NCI-H2196 (cell line): ENCODE data around the gene EBI3.
"Not testable (repeated sequence)": the region's sequence is repeated elsewhere in the genome, so short reads cannot be mapped to it uniquely, and the experiment has no call there.

Experiments used
- DNase-seq: peaks from one replicate; lab custom pipeline; 2025; ENCODE audit not compliant: unreplicated experiment; lab: John Stamatoyannopoulos, UW

EBI3 gene

DNA sequence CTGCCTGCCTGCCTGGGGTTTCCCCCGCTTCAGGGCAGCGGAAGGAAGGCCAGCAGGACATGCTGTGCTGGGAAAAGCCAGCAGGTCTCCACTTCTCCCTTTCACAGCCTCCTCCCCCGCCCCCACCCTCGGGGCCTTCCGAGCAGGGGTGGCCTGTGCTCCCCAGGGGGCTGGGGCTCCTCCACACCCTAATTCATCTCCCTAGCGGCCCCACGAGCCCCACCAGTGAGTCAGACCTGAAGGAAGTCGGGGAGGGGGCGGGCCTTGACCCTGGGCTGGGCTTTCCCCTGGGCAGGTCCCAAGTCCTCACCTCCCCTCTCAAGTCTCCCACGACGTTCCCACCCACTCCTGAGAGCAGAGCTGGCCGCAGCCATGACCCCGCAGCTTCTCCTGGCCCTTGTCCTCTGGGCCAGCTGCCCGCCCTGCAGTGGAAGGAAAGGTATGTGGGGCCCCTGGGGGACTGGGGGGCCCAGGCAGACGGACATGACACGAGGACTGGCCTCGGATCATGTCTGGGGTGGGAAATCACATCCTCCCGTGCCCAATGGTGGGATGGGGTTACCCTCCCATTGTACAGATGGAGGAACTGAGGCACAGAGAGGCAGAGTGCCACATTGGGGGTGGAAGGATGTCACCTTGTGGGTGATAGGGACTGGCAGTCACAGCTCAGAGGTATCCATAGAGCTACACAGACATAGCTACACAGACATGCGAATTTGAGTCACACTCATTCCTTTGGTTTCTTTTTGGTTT, at the start of gene EBI3:
EBI3 (plus strand) TSS at position 345 of the 753 bp plus-strand sequence; CDS start at position 373, 28 bp downstream.
- DNase-seq = no peak

DNA sequence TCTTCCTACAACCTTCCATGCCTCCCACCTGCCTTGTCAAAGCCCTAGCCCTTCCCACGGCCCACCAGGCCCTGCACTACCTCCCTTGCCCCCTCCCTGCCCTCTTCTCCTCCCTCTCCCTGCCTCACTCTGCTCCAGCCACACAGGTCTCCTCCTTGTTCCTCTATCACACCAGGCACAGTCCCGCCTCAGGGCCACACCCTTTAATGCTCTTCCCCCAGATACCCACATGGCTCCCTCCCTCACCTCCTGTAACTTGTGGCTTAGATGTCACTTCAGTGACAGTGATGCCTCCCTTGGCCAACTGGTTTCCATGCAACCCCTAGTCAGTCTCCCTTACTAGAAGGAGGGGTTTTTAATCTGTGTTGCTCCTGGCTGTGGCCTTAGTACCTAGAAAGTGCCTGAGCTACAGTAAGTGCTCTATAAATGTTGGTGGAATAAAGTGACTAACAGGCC, 48.2 kb upstream of the EBI3 start:
- DNase-seq = no peak

DNA sequence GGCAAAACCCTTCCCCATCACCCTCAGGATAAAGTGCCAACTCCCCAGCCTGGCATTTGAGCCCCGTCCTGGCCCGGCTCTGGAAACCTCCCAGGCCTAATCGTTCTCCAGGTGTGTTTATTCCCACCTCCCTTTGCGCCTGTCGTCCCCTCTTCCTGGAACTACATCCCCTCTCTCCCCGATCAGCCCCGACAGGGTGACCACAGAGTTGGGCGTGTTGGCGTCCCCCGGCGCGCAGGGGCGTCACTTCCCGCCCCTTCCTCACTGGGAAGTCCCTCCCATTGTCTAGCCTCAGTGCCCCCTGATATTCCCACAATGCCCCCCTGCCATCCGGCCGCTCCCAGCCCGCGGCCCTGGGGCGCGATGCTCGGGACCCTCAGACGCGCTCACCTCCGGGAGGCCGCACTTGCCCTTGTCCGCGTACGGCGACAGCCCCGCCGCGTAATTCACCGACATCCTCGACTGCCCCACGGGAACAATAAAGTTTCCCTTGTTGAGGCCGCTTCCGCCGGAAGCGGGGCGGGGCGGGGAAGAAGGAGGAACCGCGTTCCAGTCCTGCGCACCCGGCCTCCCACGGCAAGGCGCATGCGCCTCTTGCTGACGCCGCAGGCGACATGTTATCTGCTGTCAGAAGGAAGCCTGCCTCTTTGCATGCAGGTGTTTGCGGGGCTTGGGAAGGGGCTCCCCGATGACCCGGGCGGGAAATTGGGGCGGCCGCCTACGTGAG, 47.1 kb upstream of the EBI3 start, which contains the start of the genes ANKRD24 and SIRT6:
ANKRD24 (plus strand) TSS at position 606 of the 727 bp plus-strand sequence. CDS start 3,737 bp downstream, outside the sequence.
SIRT6 (minus strand) TSS at position 480 of the 727 bp plus-strand sequence; CDS start at position 456, 24 bp downstream.
- DNase-seq = peak; percentile 97

DNA sequence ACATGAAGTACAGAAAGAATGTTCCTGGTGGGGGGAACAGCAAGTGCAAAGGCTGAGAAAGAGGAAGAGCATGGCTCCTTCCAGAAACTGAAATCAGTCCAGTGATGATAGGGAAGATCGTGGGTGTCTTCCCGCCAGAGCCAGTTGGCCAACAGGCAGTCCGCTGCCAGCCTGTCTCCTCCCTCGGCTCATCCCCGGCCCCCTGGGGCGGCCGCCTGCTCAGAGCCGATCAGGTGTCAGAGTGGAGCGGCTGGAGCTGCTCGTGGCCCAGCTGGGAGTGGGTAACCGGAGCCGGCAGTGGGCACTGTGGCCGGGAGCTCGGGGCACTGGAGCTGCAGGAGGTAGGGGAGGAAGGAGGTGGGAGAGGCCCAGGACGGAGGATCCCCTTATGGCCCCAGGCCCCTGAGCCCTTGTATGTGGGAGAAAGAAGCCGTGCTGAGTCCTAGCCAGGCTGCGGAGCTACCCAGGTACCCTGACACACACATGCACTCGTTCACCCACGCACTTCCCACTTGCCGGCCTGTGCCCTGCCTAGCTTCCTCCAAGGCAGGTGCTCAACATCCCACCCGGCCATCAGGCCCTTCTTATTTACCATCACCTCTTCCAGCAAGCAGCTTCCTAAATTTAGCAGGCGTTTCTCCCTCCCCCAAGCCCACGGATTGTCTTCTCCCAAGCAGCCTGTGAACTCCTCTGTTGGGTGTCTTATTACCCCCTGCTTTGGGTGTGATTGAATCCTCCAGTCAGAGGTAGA, 45.2 kb upstream of the EBI3 start:
- peak; percentile 78 for DNase-seq

DNA sequence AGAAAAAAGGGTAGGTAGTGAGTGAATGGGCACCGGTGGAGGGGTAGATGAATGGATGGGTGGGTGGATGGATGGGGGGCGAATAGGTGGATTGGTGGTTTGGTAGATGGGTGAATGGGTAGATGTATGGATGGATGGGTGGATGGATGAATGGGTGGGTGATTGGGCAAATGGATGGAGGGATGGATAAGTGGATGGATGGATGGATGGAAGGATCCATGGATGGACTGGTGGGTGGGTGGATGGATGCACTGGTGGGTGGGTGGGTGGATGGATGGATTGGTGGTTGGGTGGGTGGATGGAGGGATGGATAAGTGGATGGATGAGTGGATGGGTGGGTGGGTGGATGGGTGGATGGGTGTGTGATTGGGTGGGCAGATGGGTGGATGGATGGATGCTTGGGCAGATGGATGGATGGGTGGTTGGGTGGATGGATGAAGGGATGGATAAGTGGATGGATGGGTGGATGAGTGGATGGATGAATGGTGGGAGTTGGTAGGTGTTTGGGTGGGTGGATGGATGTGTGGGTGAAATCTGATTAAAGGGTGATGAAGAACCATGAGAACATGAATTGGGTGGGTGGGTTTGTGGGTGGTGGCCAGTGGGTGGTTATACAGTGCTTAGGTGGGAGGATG, 44.5 kb upstream of the EBI3 start:
- DNase-seq = no peak

DNA sequence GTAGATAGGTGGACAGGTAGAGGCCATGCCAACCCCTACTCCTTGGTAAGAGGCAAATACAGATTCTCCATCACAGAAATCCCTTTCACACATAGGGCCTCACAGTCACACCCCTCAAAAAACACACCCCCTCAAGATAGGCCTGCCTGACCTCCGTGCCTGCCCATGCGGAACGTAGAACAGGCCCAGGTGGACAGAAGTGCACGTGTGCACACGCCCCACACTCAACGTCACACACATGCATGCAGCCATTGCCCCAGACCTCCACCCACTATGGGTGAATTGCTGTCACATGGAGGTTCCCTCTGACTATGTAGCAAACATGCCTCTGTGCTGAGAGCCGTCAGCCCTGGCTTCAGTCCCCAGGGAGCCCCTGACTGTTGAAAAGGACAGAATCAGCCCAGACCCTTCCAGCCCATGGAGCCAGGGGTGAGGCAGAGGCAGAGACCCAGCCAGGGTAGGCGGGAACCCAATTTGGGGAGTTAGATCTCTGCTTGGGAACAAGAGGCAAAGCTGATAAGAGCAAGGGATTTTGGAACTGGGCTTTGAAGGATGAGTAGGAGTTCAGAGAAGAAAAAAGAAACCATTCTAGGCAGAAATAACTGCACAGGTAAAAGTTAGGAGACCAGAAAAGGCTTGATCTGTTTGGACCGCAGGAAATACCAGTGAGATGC, 43.8 kb upstream of the EBI3 start:
- DNase-seq = no peak

DNA sequence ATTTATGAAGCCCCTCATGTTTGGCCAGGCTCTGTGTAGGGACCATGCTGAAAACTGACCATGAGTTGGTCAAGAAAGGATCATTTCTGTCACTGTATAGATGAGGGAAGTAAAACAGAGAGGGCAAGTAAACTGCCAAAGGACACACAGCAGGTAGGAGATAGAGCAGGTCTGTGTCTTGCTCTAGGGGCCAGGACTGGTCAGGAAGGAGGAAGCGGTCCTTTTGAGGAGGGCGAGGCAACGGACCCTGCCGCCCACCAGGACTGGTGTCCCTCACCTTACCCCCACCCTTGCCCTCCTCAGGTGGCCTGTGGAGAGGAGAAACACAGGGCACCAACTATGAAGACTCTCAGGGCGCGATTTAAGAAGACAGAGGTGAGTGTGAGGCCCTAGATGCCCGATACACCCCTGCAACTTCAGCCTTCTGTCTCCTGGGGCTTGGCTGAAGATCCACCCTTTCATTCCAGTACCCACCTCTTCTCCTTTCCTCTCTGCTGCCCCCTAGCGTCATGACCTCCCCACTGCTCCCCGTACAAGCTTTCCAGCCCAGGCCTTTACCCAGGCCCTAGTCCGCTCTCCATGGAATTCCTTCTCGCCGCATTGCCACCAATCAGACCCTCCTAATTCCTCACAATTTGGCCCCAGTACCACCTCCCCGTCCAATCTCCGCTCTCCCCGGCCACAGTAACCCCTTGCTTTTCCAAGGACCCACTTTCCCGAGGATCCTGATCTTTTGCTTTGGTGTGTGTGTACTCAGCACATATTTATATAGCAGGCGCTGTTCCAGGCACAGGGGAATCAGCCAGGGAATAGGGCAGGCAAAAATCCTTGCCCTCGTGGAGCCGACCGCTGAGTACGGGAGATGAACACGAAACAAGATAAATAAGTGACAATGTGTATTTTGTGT, 43.0 kb upstream of the EBI3 start:
- DNase-seq = peak; percentile 80

DNA sequence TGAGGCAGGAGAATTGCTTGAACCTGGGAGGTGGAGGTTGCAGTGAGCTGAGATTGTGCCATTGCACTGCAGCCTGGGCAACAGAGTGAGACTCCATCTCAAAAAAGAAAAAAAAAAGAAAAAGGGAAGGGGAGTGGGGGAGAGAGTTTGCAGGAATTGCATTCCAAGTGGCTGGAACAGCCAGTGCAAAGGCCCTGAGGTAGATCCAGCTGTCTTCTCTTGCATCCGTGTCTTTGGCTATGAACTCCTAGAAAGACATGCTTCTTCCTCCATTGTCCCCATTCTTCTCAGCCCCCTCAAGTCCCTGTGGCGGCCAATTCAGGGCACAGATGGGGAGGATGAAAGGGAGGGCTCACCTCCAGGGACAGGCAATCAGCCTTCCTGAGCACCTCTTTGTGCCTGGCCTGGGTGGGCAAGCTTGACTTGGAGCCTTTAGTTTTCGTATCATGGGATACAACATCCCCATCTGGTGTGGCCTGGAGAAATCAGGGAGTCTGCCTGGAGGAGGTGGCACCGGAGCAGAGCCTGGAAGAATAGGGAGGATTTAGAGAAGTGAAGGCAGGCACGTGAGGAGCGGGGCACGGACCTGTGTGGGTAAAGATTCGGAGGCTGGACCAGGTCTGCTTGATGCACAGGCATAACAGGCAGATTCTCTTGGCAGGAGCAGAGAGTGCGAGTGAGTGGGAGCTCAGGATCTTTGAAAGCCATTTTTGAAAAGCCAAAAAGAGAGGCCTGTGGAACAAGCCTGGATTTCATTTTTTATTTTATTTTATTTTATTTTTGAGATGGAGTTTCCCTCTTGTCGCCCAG, 41.8 kb upstream of the EBI3 start:
- DNase-seq = no peak

DNA sequence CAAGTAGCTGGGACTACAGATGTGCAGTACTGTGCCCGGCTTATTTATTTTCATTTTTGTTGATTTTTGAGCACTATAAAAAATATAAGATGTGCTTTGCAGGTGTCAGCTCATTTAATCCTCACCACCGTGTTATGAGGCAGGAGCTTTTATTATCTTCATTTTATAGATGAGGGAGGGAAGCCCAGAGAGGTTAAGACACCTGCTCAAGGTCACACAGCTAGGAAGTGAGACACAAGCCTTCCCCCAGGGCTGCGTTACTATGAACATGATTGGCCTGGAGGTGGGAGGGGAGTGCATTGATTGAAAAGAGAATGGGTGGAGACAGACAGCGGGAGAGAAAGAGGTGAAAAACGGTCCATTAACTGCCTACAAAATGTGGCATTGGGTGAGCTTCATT, 39.7 kb upstream of the EBI3 start:
- DNase-seq = no peak

DNA sequence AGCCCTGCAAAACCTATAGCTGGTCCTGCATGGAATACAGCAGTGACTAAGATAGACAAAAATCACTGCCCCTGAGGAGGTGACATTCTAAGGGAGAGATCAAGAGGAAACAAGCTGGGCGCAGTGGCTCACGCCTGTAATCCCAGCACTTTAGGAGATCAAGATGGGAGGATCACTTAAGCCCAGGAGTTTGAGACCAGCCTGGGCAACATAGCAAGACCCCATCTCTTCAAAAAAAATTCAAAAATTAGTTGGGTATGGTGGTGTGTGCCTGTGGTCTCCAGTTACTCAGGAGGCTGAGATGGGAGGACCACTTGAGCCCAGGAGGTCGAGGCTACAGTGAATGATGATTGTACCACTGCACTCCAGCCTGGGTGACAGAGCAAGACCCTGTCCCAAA, 36.8 kb upstream of the EBI3 start:
- DNase-seq = not testable (repeated sequence)

DNA sequence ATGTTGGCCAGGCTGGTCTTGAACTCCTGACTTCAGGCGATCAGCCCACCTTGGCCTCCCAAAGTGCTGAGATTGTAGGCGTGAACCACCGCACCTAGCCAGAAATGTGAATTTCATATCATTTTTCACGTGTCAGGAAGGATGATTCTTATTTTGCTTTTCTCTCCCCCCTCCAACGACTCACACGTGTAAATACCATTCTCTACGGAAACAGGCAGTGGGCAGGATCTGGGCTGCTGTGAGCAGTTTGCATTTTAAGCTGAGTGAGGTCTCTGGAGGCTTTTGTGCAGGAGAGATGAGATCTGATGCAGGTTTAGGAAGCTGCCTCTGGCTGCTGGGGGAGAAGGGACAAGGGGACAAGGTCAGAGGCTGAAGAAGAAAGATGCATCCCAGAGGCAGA, 35.0 kb upstream of the EBI3 start:
- no peak for DNase-seq

DNA sequence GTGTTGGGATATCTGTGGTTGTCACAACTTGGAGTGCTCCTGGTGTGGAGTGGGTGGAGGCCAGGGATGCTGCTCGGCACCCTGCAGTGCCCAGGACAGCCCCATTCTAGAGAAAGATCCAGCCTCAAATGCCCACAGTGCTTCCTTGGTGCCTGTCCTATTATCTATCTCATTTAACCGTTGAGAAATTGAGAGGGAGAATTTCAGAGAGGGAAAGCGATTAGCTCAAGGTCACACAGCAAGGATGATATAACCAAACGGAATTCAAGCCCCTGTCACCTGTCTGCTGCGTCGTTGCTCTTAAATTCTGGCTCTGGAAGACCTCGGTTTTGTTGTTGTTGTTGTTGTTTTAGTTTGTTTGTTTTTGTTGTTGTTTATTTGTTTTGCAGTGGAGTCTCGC, 33.3 kb upstream of the EBI3 start:
- DNase-seq = no peak

DNA sequence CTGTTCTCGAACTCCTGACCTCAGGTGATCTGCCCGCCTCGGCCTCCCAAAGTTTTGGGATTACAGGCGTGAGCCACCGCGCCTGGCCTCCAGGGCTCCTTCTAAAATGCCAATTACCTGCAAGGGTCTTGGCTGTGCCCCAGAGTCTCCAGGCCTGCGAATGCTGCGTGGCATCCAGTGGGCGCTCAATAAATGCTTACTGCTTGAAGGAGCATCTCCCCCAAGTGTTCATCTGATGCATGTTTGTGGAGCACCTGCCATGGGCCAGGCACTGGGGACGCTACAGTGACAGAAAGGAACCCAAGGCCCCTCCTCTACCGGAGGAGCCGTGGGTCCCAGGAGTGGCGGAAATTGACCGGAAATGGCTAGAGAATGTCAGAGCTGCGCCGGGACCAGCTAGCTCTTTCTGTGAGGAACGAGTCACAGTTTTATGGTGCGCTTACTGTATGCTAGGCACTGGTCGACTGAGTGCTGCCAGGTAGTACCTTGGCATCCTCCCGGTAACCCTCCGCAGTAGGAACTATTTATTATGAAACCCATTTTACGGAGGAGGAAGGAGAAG, 32.7 kb upstream of the EBI3 start:
- no peak for DNase-seq

DNA sequence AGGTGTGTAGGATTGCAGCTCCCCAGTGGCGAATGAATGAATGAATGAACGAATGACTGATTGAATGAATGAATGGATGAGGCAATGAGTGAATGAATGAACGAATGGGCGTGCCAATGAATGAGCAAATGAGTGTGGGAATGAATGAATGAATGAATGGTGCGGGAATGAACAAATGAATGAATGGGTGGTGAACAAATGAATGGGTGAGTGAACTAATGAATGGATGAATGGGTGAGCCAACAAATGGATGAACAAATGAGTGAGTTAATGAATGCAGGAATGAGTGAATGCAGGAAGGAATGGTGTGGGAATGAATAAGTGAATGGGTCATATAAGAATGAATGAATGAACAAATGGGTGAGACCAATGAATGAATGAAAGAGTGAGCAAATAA, 32.1 kb upstream of the EBI3 start:
- DNase-seq = no peak

DNA sequence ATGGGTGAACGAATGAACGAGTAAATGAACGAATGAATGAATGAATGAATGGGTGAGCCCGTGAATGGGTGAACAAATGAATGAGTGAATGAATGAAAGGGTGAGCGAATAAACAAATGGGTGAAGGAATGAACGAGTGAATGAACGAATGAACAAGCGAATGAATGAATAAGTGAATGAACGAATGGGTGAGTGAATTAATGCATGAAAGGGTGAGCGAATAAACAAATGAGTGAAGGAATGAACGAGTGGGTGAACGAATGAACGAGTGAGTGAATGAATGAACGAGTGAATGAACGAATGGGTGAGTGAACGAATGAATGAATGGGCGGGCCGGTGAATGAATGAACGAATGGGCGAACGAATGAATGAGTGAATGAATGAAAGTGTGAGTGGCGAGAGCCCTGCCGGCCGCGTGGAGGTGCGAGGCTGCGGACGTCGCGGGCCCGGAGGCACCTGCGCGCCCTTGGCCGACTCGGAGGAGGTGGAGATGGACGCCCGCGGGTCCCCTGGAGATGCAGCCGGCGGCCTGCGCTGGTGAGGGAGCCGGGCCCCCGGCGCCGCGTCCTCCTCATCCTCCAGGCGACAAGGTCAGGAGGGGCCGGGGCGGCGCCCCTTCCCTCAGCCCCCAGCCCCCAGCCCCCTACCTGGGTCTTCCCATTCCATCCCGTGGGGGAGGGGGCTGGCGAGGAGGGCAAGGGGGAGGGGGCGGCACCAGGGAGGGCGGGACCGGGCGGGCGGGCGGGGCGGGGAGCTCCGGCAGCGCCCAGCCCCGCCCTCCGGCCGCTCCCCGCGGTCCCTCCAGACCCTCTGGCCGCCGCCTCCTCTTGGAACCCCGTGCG, 31.5 kb upstream of the EBI3 start:
- peak; percentile 39 for DNase-seq

DNA sequence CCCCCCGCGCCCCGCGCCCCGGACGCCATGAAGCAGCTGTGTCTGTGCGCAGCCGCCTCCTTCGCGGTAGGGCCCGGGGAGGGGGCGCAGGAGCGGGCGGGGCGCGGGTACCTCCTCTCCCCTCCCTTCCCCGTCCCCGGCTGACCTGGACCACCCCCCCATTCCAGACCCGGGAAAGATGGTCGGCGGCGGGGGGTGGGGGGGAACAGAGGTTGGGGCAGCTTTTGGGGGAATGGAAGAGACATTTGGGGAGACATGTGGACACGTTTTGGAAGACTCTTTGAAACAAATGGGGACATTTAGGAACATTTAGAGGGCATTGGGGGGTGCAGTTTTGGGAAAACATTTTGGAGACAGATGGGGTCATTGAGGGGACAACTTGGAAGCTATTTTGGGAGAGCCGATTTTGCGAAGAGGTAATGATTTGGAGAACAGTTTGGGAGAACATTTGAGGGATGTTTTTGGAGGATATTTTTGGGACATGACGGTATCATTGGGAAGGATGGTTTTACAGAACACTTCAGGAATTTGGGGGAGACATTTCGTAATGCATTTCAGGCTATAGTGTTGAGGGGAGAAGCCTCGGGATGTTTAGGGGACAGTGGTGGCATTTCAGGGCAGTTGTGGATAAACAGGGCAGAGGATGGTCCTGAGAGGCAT, 30.7 kb upstream of the EBI3 start:
- no peak for DNase-seq
